A673 (cell line): Measurements from ENCODE around the gene ADAM8. TPM values are rescaled to one million over a fixed set of nuclear protein-coding genes. Genes with fewer than 3 reads are reported as not detected.

ENCODE experiments used
- BruUV-seq: library from RNA; stranded (reverse); fragments of 400-500 nt; replicated peaks from 2 replicates; lab custom pipeline; 2021; lab: Mats Ljungman, UMichigan
- CTCF ChIA-PET: fragments of 300-600 bp; sonication (Branson Sonifier 250); formaldehyde crosslinking; loops from one replicate; lab custom pipeline; 2022; ENCODE audit warnings: antibody characterized with exemption; lab: Charles Lee
- POLR2A ChIA-PET: fragments of 300-600 bp; sonication (Branson Sonifier 250); formaldehyde crosslinking; loops from one replicate; lab custom pipeline; 2022; ENCODE audit warnings: antibody characterized with exemption; ENCODE audit not compliant: low non-redundant PET; lab: Charles Lee
- DNase-seq: peaks from one replicate; pipeline ENCODE4 v3.0.0-alpha.2; 2015; ENCODE audit warnings: low spot score
- H3K27ac ChIP-seq: fragments of 200-600 bp; sonication (generic); 2 replicates; pipeline ENCODE4 v1.5.1; 2016; ENCODE audit warnings: mixed run types, low read depth, mild to moderate bottlenecking, mixed read lengths, antibody characterized with exemption, low read length; ENCODE audit not compliant: poor library complexity, severe bottlenecking
- H3K27me3 ChIP-seq: fragments of 200-600 bp; sonication (generic); replicated peaks from 2 replicates; pipeline ENCODE4 v1.6.1; 2017; ENCODE audit warnings: mixed run types, low read depth, mild to moderate bottlenecking, mixed read lengths, antibody characterized with exemption, low read length; ENCODE audit not compliant: insufficient read depth, poor library complexity
- H3K36me3 ChIP-seq: fragments of 200-600 bp; sonication (generic); 2 replicates; pipeline ENCODE4 v1.6.1; 2016; ENCODE audit warnings: mixed run types, mild to moderate bottlenecking, mixed read lengths, antibody characterized with exemption, low read length; ENCODE audit not compliant: insufficient read depth, poor library complexity, severe bottlenecking
- H3K4me1 ChIP-seq: fragments of 200-600 bp; sonication (generic); 2 replicates; pipeline ENCODE4 v1.6.1; 2017; ENCODE audit warnings: mixed run types, mild to moderate bottlenecking, mixed read lengths, antibody characterized with exemption, low read length; ENCODE audit not compliant: insufficient read depth, poor library complexity, severe bottlenecking
- H3K4me3 ChIP-seq: fragments of 200-600 bp; sonication (generic); 2 replicates; pipeline ENCODE4 v1.5.1; 2016; ENCODE audit warnings: low read depth, mixed run types, mild to moderate bottlenecking, mixed read lengths, low read length; ENCODE audit not compliant: poor library complexity, severe bottlenecking
- H3K9me3 ChIP-seq: fragments of 200-600 bp; sonication (generic); 2 replicates; pipeline ENCODE4 v1.6.1; 2016; ENCODE audit warnings: mixed run types, low read depth, mild to moderate bottlenecking, mixed read lengths, antibody characterized with exemption, low read length; ENCODE audit not compliant: poor library complexity, severe bottlenecking
- EZH2 ChIP-seq: fragments of 200-600 bp; sonication (generic); IDR thresholded peaks from 2 replicates; pipeline ENCODE4 v1.6.1; 2017; ENCODE audit warnings: borderline replicate concordance, low read depth, mild to moderate bottlenecking, mixed read lengths, antibody characterized with exemption, low read length; ENCODE audit not compliant: poor library complexity, severe bottlenecking
- intact Hi-C: fragments of 100-400 bp; cut with micrococcal nuclease; formaldehyde crosslinking; loops from one replicate; pipeline ENCODE4 v1.10.0; 2022; ENCODE audit not compliant: unreplicated experiment
- total RNA-seq: library from RNA; stranded (reverse); gene quantifications from 2 replicates; pipeline ENCODE4 v1.2.3, GENCODE V29; 2021
- TF ChIP-seq, protein P1 (sequence below): fragments of 300-800, 200-600 bp; sonication (generic); conservative IDR thresholded peaks from 2 replicates; pipeline ENCODE4 v1.5.1; 2017; ENCODE audit warnings: low read depth, mild to moderate bottlenecking, antibody characterized with exemption, low read length, moderate library complexity, mixed read lengths

Gene ADAM8
- total RNA-seq, 1 experiment from 2014 or later = 1.2 TPM

DNA sequence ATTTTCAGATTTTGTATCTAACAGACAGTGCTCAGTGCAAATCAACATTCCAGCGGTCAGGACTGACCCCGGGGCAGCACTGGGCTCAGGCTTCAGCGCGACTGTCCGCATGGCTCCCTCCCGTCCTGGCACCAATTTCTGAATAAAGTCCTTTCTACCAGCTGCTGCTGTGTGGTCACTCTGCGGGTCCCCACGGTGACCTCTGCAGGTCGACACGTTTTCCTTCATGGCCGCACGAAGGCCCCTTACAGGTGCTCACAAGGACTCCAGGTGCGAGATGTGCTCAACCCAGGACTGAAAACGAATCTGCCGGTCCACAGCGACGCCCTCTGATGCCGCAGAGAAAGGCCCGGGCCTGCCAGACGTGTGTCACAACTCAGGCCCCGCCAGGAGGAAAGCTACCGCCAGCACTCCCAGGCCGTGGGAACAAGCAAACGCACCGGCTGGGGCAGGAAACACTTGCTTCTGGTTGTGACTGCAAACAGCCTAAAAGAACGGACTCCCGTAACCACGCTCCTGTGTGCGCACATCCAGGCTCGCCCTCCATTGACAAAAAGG is 50.3 kb downstream of the ADAM8 start:
- Histone ChIP-seq H3K9me3 (no peaks in the 10 kb centered on the region), H3K4me1 (no peaks in the 10 kb centered on the region), H3K4me3 (no peak overlapping the region), H3K27me3 (peaks cover 68% of the 10 kb centered on the region), H3K27ac (no peak overlapping the region), H3K36me3 (no peaks in the 10 kb centered on the region)
- TF ChIP-seq, protein P1, sequence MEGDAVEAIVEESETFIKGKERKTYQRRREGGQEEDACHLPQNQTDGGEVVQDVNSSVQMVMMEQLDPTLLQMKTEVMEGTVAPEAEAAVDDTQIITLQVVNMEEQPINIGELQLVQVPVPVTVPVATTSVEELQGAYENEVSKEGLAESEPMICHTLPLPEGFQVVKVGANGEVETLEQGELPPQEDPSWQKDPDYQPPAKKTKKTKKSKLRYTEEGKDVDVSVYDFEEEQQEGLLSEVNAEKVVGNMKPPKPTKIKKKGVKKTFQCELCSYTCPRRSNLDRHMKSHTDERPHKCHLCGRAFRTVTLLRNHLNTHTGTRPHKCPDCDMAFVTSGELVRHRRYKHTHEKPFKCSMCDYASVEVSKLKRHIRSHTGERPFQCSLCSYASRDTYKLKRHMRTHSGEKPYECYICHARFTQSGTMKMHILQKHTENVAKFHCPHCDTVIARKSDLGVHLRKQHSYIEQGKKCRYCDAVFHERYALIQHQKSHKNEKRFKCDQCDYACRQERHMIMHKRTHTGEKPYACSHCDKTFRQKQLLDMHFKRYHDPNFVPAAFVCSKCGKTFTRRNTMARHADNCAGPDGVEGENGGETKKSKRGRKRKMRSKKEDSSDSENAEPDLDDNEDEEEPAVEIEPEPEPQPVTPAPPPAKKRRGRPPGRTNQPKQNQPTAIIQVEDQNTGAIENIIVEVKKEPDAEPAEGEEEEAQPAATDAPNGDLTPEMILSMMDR = no peak
- no peak for TF ChIP-seq EZH2
- intact Hi-C loops = no loop called here
- BruUV-seq = no TSS peak
- ChIA-PET POLR2A (no interaction called here), CTCF (no interaction called here)
- DNase-seq = no peak

DNA sequence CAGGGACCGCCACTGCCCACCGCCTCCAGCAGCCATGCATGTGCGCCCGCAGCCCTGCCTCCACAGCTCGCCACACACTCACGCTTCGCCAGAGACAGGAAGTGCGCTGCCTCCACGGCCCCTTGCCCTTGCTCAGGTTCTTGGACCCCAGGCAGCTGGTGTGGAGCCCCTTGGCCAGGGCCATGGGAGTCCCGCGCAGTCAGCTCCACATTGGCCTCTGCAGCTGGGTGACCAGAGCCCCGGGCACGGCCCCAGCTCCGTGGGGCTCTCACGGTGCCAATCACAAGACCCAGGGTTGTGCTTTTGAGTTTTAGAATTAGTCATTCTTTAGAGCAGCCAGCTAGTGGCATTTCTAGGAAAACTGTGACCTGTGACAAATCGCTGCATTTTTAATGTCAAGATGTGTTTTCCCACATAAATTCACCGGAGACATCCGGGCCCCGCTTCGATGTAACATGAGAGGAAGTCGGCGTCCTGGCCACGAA is 50.9 kb downstream of the ADAM8 start:
- TF ChIP-seq EZH2 = no peak
- TF ChIP-seq, protein P1 = no peak
- intact Hi-C loops = no loop called here
- DNase-seq = no peak
- Histone ChIP-seq H3K9me3 (no peaks in the 10 kb centered on the region), H3K27me3 (peaks cover 63% of the 10 kb centered on the region), H3K36me3 (no peaks in the 10 kb centered on the region), H3K4me1 (no peaks in the 10 kb centered on the region), H3K4me3 (no peak overlapping the region), H3K27ac (no peak overlapping the region)
- POLR2A ChIA-PET = no interaction called here
- BruUV-seq = no TSS peak
- CTCF ChIA-PET = no interaction called here

DNA sequence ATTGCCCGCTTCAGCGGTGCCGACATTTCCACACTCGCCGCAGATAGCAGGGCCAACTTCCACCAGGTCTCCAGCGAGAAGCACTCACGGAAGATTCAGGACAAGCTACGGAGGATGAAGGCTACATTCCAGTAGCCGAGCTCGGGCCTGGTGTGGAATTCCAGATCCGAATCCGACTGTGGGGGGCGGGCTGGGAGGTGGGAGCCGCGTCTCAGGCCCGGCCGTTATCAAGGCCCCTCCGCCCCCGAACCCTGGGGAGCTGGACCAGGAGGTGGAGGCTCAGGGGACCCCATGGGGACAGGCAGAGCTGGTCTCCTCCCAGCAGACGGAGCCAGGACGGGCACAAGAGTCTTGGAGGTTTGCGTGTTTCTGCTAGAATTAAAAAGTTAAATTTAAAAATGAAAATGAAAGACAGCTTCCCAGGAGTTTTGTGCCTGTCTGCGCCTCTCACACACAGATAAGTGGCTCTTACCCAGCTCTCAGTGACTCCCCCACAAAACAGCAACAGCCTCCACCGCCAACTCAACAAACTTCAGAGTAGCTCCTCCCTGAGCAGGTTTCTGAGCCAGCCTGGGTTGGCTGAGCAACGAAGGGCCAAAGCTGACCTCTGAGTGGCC is 51.8 kb downstream of the ADAM8 start:
- DNase-seq = no peak
- POLR2A ChIA-PET = no interaction called here
- TF ChIP-seq, protein P1 = no peak
- TF ChIP-seq EZH2 = no peak
- Histone ChIP-seq H3K4me1 (no peaks in the 10 kb centered on the region), H3K27ac (no peak overlapping the region), H3K27me3 (peaks cover 57% of the 10 kb centered on the region), H3K4me3 (no peak overlapping the region), H3K36me3 (no peaks in the 10 kb centered on the region), H3K9me3 (no peaks in the 10 kb centered on the region)
- BruUV-seq = no TSS peak
- intact Hi-C loops = no loop called here
- CTCF ChIA-PET = interaction anchor here (0.6 kb wide), 2 partner anchors 10 to 273 kb away, joined by 3 to 4 read pairs; no protein-coding TSS in a partner anchor
